ENCODE data around the gene PPFIA3.
"Not testable (repeated sequence)": the region's sequence is repeated elsewhere in the genome, so short reads cannot be mapped to it uniquely, and the experiment has no call there.

Gene PPFIA3

DNA sequence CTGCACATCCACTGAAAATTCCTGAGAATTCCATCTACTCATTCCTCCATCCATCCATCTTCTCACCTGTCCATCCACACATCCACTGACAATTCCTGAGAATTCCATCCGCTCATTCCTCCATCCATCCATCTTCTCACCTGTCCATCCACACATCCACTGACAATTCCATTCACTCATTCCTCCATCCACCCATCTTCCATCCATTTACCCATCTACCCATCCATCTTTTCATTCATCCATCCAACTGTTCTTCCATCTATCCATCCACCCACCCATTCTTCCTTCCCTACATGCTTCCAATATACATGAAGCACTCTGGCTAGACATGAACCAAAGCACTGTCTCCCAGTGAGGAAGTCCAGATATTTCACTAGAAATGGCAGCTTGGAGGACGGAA is 53.9 kb downstream of the PPFIA3 start:
- DNase-seq, result no peak

DNA sequence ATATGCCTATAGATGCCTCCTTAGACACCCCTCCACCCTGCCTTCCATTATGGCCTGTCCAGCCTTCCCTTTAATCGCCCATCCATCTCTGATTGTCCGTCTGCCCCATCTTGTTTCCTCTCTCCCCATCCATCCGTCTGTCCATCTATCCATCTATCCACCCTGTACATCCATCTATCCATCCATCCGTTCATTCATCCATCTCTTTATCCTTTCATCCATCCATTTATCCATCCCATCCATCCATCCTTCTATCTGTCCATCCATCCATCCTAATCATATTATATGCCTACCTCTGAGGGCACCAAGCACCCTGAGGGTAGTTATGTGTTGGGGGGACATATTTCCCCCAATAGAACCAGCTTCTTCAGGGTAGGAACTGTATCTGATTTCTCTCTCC is 61.3 kb downstream of the PPFIA3 start:
- DNase-seq, result no peak

DNA sequence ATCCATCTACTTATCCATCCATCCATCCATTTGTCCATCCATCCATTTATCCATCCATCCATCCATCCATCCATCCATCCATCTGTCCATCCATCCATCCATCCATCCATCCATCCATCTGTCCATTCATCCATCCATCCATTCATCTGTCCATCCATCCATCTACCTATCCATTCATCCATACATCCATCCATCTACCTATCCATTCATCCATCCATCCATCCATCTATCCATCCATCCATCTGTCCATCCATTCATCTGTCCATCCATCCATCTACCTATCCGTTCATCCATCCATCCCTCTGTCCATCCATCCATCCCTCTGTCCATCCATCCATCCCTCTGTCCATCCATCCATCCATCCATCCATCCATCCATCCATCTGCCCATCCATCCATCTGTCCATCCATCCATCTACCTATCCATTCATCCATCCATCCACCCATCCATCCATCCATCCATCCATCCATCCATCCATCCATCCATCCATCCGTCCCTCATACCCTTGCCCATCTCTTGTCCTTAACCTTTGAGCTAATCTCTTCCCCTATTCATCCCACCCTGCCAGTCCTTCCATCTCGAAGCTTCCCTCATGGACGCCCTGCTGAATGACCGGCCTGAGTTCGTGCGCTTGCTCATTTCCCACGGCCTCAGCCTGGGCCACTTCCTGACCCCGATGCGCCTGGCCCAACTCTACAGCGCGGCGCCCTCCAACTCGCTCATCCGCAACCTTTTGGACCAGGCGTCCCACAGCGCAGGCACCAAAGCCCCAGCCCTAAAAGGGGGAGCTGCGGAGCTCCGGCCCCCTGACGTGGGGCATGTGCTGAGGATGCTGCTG is 62.9 kb downstream of the PPFIA3 start:
- not testable (repeated sequence) for DNase-seq

DNA sequence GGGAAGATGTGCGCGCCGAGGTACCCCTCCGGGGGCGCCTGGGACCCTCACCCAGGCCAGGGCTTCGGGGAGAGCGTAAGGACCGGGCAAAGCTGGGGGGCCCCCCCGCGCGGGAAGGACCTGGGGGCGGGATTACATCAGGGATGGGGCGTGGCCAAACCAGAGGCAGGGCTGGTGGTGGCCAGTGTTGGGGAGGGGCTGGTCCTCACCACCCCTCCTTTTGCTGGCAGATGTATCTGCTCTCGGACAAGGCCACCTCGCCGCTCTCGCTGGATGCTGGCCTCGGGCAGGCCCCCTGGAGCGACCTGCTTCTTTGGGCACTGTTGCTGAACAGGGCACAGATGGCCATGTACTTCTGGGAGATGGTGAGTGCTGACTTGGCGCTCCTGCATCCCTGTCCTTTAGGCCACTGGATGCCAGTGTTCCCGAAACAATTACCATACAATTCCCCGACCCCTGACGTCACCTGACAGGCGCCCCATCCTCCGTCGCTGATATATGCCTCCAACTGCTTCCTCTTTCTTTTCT is 63.6 kb downstream of the PPFIA3 start:
- no peak for DNase-seq

DNA sequence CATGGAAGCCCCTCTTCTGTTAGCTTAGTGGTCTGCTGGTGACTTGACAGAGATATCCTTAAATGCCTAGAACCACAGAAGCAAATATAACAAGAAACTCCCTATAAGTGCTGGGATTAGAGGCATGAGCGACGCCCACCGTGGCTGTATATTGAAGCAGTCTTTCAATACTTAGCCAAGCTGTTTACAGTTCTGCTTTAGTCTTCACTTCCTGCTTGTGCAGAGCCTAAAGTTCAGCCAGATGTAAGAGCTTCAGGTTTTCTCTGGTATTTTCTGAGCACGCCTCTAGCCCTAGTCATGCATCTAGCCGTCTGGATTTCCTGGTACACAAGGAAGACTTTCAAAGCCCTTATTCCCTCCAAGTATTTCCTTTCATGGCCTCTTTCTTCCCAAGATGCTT is 66.8 kb downstream of the PPFIA3 start:
- no peak for DNase-seq

DNA sequence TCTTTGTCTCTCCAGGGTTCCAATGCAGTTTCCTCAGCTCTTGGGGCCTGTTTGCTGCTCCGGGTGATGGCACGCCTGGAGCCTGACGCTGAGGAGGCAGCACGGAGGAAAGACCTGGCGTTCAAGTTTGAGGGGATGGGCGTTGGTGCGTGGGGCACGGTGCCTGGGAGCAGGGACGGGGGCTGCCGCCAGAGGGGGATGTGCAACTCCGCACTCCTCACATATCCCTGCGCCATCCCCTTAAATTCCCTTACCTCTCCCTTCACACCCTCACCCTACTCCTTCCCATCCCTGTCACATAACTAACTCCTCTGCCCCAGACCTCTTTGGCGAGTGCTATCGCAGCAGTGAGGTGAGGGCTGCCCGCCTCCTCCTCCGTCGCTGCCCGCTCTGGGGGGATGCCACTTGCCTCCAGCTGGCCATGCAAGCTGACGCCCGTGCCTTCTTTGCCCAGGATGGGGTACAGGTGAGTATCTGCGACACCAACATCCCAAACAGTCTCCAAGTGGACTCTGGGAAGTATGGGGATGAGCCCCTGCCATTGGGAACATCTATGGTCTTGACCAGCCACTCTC is 69.4 kb downstream of the PPFIA3 start:
- no peak for DNase-seq

DNA sequence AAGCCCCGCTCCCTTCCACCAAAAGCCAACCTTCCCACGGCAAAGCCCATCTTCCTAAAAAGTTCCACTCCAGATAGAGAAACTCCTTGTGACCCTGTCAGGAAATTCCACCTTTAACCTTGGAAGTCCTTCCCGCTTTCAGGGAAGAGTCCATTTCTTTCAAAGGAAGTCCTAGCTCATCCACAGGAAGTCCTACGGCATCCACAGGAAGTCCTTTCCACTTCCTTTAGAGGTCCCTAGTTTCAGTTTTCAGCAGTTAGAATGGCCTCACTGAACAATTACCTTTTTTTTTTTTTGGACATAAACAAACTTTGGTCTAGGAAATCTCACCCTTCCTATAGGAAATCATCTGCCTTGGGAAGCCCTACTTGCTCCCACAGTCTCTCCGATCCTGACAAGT is 69.9 kb downstream of the PPFIA3 start:
- no peak for DNase-seq

DNA sequence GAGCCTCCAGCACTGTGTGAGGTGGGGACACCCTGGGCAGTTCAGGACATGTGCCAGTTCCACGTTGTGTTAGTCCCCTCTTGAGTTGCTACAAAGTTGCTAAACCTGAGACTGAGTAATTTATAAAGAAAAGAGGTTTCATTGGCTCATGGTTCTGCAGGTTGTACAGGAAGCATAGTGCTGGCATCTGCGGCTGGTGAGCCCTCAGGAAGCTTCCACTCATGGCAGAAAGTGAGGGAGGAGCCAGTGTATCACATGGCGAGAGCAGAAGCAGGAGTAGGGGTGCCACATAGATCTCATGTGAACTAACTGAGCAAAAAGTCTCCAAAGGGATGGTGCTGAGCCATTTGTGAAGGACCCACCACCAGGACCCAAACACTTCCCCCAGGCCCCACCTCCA is 71.4 kb downstream of the PPFIA3 start:
- DNase-seq, result no peak

DNA sequence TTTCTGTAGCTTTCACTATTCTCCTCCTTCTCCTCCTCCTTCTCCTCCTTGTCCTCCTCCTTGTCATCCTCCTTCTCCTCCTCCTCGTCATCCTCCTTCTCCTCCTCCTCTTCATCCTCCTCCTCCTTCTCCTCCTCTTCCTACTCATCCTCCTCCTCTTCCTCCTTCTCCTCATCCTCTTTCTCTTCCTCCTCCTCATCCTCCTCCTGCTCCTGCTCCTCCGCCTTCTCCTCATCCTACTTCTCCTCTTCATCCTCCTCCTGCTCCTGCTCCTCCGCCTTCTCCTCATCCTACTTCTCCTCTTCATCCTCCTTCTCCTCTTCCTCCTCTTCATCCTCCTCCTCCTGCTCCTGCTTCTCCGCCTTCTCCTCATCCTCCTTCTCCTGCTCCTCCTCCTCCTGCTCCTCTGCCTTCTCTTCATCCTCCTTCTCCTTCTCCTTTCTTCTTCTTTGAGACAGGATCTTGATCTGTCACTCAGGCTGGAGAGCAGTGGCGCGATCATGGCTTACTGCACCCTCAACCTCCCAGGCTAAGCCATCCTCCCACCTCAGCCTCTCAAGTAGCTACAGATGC is 74.6 kb downstream of the PPFIA3 start:
- no peak for DNase-seq

DNA sequence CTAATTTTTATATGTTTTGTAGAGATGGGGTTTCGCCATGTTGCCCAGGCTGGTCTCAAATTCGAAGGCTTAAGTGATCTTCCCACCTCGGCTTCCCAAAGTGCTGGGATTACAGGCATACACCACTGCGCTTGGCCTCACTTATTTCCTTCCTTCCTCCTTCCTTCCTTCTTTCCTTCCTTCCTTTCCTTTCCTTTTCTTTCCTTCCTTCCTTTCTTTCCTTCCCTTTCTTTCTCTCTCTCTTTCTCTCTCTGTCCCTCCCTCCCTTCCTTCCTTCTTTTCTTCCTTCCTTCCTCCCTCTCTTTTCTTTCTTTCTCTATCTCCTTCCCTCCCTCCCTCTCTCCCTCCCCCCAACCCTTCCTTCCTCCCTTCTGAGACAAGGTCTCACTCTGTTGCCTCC is 75.1 kb downstream of the PPFIA3 start:
- DNase-seq, result no peak

DNA sequence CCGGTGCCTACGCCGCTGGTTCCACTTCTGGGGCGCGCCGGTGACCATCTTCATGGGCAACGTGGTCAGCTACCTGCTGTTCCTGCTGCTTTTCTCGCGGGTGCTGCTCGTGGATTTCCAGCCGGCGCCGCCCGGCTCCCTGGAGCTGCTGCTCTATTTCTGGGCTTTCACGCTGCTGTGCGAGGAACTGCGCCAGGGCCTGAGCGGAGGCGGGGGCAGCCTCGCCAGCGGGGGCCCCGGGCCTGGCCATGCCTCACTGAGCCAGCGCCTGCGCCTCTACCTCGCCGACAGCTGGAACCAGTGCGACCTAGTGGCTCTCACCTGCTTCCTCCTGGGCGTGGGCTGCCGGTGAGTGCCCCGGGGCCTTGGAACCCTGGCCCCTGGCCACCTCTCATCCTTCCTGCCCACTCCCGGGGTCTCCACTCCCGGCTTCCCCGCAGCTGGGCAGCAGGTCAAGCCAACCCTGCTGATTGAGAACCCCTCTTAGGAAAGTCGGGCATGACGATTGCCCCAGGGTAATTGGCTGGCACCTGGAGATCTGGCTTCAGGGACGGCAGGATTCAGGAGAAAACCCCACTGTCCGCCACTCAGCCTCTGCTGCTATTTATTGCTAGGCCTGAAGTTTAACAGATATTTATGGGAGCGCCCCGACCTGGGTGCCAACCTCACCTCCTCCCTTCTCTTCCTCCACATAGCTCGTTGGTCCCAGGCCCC is 77.3 kb downstream of the PPFIA3 start:
- peak in 8 of 56 donors; percentile 3 to 38 (median 22) for DNase-seq

DNA sequence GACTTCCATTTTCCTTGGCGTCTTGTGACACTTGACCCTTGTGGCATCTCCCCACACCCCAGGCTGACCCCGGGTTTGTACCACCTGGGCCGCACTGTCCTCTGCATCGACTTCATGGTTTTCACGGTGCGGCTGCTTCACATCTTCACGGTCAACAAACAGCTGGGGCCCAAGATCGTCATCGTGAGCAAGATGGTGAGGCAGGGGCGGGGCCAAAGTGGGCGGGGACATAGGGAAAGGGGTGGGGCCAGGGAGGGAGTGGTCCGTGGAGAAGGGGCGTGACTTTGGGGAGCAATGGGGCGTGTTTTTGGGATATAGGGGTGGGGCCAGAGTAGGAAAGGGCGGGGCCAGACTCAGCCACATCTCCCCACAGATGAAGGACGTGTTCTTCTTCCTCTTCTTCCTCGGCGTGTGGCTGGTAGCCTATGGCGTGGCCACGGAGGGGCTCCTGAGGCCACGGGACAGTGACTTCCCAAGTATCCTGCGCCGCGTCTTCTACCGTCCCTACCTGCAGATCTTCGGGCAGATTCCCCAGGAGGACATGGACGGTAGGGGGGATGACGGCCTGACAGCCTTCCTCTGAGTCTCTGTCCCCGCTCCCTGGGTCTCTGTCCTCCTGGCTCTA is 81.0 kb downstream of the PPFIA3 start:
- DNase-seq, result no peak

All from amygdala (tissue), 56 donors.